HL-60 (cell line): ENCODE measurements around the gene ANKRD31.

Source experiments
- GABPA ChIP-seq: IDR thresholded peaks from 2 replicates; pipeline ENCODE4 v1.6.1; 2012; ENCODE audit warnings: low read depth
- POLR2AphosphoS5 ChIP-seq: IDR thresholded peaks from 2 replicates; pipeline ENCODE4 v1.6.1; 2012; ENCODE audit warnings: low read depth
- TF ChIP-seq, protein P1 (sequence below): IDR thresholded peaks from one replicate; pipeline ENCODE4 v1.5.1; 2011; ENCODE audit warnings: low read length, control low read depth, inconsistent platforms; ENCODE audit not compliant: insufficient read depth
- TF ChIP-seq, protein P2 (sequence below): IDR thresholded peaks from 2 replicates; pipeline ENCODE4 v1.6.1; 2012; ENCODE audit warnings: low read depth; ENCODE audit not compliant: insufficient replicate concordance

DNA sequence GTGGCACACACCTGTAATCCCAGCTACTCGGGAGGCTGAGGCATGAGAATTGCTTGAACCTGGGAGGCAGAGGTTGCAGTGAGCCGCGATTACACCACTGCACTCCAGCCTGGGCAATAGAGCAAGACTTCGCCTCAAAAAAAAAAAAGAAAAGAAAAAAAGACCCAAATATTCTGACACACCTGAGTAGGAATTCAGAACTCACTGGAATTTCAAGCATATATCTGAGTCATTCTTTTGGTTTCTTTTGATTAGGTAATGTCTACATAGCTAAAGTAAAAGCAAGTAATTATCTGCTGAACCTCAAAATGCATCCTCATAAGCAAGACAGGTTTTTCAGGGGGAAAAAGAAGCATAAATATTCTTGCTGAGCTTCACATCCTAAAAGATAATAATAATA is 35.9 kb downstream of the ANKRD31 start:
- TF ChIP-seq, protein P1, sequence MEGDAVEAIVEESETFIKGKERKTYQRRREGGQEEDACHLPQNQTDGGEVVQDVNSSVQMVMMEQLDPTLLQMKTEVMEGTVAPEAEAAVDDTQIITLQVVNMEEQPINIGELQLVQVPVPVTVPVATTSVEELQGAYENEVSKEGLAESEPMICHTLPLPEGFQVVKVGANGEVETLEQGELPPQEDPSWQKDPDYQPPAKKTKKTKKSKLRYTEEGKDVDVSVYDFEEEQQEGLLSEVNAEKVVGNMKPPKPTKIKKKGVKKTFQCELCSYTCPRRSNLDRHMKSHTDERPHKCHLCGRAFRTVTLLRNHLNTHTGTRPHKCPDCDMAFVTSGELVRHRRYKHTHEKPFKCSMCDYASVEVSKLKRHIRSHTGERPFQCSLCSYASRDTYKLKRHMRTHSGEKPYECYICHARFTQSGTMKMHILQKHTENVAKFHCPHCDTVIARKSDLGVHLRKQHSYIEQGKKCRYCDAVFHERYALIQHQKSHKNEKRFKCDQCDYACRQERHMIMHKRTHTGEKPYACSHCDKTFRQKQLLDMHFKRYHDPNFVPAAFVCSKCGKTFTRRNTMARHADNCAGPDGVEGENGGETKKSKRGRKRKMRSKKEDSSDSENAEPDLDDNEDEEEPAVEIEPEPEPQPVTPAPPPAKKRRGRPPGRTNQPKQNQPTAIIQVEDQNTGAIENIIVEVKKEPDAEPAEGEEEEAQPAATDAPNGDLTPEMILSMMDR = no peak
- TF ChIP-seq, protein P2, sequence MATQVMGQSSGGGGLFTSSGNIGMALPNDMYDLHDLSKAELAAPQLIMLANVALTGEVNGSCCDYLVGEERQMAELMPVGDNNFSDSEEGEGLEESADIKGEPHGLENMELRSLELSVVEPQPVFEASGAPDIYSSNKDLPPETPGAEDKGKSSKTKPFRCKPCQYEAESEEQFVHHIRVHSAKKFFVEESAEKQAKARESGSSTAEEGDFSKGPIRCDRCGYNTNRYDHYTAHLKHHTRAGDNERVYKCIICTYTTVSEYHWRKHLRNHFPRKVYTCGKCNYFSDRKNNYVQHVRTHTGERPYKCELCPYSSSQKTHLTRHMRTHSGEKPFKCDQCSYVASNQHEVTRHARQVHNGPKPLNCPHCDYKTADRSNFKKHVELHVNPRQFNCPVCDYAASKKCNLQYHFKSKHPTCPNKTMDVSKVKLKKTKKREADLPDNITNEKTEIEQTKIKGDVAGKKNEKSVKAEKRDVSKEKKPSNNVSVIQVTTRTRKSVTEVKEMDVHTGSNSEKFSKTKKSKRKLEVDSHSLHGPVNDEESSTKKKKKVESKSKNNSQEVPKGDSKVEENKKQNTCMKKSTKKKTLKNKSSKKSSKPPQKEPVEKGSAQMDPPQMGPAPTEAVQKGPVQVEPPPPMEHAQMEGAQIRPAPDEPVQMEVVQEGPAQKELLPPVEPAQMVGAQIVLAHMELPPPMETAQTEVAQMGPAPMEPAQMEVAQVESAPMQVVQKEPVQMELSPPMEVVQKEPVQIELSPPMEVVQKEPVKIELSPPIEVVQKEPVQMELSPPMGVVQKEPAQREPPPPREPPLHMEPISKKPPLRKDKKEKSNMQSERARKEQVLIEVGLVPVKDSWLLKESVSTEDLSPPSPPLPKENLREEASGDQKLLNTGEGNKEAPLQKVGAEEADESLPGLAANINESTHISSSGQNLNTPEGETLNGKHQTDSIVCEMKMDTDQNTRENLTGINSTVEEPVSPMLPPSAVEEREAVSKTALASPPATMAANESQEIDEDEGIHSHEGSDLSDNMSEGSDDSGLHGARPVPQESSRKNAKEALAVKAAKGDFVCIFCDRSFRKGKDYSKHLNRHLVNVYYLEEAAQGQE = no peak
- TF ChIP-seq POLR2AphosphoS5 (no peak), GABPA (no peak)
